GM04503 (cell line): ENCODE measurements around the gene ITGB3.
"Not testable (repeated sequence)": the region's sequence is repeated elsewhere in the genome, so short reads cannot be mapped to it uniquely, and the experiment has no call there.

Experiments used
- DNase-seq: peaks from one replicate; pipeline ENCODE4 v3.0.0-alpha.2; 2012; ENCODE audit warnings: low read depth

The ITGB3 gene

GRCh38 chr17:47223007-47223406 lies 30.6 kb upstream of the ITGB3 start:
- no peak for DNase-seq

DNA sequence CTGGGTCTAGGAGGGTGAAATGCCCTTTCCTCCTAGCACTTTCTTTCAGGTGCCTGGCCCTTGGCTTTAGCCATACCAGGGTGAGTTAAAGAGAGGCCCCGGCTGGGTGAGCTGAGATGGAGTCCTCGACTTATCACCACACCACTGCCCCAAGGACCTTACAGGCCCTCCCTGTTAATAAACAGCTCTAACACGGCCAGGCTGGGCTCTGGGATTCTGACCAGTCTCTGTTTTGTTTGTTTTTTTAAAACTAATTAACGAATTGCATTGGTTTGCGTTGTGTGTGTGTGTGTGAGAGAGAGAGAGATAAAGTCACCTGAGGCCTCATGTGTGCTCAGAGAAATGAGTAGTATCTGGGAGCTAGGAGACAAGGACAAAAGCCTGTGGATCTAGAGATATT lies 30.2 kb upstream of the ITGB3 start:
- DNase-seq, result no peak

- not testable (repeated sequence) for DNase-seq
Measured at GRCh38 chr17:47224077-47224476, 29.6 kb upstream of the ITGB3 start.

DNA sequence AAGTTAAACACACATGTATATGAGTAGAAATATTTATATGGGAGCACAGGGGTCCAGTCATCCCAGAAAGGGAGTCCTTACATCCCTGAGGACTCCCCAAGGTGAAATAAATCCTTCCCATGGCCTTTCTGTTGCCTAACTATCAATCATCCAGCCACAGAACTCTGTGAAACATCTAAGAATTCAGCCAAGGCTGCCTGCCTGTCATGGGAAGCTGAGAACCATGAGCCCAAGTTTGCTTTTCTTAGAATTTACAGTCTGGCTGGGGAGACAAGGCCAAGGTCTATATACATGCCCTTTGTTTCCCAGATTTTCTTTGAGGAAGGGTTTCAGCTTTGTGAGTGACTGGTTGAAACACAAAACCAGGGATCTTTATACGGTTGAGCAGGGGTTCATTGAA lies 28.7 kb upstream of the ITGB3 start:
- no peak for DNase-seq

DNA sequence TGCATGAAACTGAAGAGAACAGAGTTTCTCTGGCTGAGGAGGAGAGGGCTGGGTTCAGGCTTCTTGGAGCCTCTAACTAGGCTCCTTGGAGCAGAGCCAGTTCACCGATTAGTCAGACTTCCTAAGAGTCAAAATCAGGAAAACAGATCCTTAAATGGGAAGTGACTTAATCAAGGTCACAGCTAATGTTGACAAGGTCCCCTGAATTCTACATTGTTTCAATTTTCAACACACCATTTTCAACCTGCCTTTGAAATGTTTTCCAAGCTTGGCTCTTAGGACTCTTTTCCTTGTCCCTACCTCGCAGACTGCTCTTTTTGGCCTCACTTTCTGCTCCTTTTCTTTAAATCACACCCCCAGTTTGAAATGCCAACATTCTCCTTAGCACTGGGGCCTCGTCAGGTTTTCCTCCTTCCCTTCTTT lies 28.2 kb upstream of the ITGB3 start:
- DNase-seq, result peak; percentile 69

DNA sequence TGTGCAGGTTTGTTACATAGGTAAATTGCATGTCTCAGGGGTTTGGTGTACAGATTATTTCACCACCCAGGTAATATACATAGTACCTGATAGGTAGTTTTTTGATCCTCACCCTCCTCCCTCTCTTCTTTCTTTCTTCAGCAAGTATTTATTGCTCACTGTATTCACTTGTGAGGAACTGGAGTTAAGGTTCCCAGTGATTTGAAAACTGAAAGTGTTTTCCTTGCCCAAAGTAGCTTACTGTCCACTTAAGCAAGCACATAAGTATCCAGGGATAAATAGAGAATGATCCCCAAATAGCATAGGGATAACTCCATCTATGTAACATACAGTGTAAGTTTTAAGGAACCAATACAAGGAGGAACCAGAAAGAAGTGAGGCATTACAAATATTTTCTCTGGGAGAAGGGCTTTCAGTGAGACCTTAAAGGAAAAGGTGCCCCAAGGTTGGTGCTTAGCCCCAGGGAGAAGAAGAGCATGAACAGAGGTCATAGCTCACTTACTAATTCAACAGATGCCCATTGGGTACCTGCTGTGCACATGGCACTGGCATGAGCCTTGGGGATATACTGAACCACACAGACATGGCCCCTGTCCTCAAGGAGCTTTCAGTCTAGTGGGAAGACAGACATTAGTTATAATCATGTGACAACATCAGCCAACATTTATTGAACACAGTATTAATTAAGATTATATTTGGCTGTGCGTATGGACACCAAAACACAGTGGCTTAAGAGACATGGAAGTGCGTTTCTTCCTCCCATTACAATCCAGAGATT lies 27.5 kb upstream of the ITGB3 start:
- DNase-seq, result no peak

GRCh38 chr17:47227862-47228261 lies 25.8 kb upstream of the ITGB3 start:
- DNase-seq, result no peak

GRCh38 chr17:47229535-47230443 lies 23.8 kb upstream of the ITGB3 start:
- peak; percentile 66 for DNase-seq

DNA sequence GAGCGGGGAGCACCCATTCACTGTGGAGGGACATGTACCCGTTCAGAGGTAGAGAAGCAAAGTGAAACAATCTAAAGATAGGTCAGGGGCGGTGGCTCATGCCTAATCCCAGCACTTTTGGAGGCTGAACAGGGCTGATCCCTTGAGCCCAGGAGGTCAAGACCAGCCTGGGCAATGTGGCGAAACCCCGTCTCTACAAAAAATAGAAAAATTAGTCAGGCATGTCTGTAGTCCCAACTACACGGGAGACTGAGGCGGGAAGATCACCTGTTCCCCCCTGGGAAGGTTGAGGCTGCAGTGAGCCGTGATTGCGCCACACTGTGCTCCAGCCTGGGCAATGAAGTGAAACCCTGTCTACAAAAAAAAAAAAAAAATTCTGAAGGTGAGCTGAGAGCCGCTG lies 22.8 kb upstream of the ITGB3 start:
- DNase-seq, result no peak

DNA sequence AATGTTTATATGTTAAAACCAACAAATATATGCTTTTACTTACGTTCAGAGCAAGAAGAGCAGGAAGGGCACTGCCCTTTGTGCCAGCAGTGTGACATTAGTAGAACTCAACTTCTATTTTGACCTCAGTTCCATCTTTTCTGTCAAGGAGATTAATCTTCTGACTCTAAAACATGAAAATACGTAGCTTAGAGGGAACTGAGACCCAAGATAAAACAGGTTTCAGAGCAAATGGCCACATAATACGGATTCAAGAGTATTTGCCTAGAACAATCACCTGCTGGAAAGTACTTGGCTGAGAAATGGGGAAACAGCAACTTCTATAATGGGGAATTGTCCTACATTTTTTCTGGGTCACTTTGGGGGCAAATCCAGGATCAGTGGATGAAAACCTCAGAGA lies 22.3 kb upstream of the ITGB3 start:
- DNase-seq, result no peak

DNA sequence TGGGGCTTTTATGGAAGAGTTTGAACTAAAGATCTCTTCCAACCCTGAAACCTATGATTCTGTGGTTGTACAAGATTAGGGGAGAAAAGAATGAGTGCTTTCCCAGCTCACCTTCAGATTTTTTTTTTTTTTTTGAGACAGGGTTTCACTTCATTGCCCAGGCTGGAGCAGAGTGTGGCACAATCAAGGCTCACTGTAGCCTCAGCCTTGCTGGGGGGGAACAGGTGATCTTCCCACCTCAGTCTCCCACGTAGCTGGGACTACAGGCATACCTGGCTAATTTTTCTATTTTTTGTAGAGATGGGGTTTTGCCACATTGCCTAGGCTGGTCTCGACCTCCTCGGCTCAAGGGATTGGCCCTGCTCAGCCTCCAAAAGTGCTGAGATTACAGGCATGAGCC lies 21.8 kb upstream of the ITGB3 start:
- no peak for DNase-seq

DNA sequence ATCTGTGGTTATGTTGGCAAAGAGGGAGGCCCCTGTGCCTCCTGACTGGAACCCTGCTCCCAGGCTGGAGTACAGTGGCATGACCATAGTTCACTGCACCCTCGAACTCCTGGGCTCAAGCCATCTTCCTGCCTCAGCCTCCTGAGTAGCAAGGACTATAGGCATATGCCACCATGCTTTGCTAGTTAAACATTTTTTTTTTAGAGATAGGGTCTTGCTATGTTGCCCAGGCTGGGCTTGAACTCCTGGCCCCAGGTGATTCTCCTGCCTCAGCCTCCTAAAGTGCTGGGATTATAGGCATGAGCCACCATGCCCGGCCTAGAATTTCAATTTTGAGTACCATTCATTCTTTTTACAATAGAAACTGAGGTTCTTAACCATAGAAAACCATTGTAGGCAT lies 21.2 kb upstream of the ITGB3 start:
- DNase-seq, result no peak

- no peak for DNase-seq
Measured at GRCh38 chr17:47235506-47235905, 18.1 kb upstream of the ITGB3 start.

DNA sequence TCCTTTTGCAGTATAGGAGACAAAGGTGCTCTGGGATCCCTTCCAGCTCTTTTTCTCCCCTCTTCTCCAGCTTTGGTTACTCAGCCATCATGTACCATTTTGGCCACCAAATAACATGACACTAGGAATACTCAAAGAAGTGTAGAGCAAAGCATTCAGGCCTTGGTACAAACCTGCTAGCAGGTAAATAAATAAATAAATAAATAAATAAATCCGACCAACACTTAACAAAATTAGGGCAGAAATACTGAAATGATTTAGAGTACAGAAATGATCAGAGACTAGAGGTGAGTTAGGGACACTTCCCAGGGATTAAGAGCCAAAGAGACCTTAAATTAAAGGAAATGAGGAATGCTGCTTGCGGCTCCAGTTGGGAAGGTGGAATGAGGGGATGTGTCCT lies 17.7 kb upstream of the ITGB3 start:
- DNase-seq, result no peak

- no peak for DNase-seq
Measured at GRCh38 chr17:47237841-47238240, 15.8 kb upstream of the ITGB3 start.

GRCh38 chr17:47238321-47239010 lies 15.2 kb upstream of the ITGB3 start:
- DNase-seq, result no peak

GRCh38 chr17:47239619-47239966 lies 14.0 kb upstream of the ITGB3 start:
- no peak for DNase-seq

DNA sequence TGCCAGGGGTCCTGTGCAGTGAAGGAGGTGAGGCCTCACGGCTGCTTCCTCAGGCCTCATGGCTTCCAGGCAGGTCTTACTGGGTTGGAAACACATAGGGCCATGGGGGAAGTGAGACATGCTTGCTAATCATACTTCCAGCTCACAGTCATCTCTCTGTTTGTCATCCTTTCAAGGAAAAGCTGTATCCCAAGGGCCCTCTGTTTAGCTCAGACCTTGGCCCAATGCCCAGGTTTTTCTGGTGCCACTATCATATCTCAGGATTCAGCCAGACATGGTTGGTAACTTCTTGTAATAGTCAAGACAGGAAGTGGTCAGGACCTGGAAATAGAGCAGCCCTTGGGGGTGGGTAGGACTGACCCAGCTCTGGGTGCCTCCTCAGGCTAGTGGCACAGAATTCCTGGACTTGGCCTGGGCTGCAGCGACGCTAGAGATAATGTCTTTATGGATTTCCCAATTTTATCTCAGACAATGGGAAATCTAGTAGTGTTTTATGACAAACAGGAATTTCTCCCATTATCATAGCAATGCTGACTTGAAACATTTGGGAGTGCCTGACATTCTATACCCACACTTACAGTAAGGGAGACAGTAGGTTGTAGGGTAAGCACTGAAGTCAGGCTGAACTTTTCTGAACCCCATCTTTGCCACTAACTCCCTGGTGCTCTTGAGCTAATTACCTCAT lies 13.5 kb upstream of the ITGB3 start:
- DNase-seq, result peak; percentile 98

GRCh38 chr17:47240806-47241205 lies 12.8 kb upstream of the ITGB3 start:
- no peak for DNase-seq

- no peak for DNase-seq
Measured at GRCh38 chr17:47242648-47243047, 11.0 kb upstream of the ITGB3 start.

DNA sequence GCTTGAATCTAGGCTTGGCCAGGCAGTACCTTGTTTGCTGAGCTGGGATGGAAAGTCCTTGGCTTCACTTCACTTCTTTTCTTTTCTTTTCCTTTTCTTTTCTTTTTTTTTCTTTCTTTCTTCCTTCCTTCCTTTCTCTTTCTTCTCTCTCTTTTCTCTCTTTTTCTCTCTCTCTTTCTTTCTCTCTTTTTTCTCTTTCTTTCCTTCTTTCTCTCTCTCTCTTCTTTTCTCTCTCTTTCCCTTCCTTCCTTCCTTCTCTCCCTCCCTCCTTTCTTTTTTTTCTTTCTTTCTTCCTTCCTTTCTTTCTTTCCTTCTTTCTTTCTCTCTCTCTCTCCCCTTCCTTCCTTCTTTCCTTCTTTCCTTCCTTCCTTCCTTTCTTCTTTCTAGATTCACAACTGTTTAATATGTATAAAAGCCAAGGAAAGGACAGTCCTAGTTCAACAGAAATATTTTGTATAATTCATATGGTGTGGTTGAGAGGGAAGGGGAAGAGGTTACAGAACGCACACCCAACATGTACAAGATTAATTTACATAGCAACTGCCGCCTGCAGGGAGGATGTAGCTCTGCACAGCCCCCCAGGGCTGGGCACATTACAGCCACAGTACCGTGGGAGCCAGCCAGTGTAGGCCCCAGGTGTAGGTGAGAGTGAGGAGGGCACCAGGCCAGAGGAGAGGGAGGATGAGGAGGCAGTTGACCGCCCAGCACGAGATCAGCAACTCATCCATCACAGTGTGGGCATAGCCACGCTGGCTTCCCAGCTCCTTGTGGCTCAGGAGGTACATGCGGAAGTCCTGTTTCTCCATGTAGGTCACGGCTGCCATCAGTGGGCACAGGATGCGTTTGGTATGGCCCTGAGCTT lies 9.7 kb upstream of the ITGB3 start:
- DNase-seq, result no peak
